Mesothelial cell of epicardium (in vitro differentiated cells): Measurements from ENCODE around the gene DPP3. TPM values are rescaled to one million over a fixed set of nuclear protein-coding genes. Genes with fewer than 3 reads are reported as not detected.

Experiments
- DNase-seq, 2 experiments: peaks; one replicate each; pipeline ENCODE4 v3.0.0; 2021; ENCODE audit warnings: low spot score in 2 of 2; ENCODE audit not compliant: unreplicated experiment in 2 of 2
- H3K27ac Mint-ChIP-seq: 2 replicates; pipeline ENCODE4 v1.8.0; 2021; ENCODE audit warnings: mixed read lengths
- H3K27me3 Mint-ChIP-seq: 2 replicates; pipeline ENCODE4 v1.8.0; 2021; ENCODE audit warnings: low read depth, mixed read lengths
- H3K36me3 Mint-ChIP-seq: 2 replicates; pipeline ENCODE4 v1.8.0; 2021; ENCODE audit warnings: mixed read lengths
- H3K4me1 Mint-ChIP-seq: 2 replicates; pipeline ENCODE4 v1.8.0; 2021; ENCODE audit warnings: mixed read lengths
- H3K4me3 Mint-ChIP-seq: 2 replicates; pipeline ENCODE4 v1.8.0; 2021; ENCODE audit warnings: mild to moderate bottlenecking, moderate library complexity, mixed read lengths
- H3K9me3 Mint-ChIP-seq: 2 replicates; pipeline ENCODE4 v1.8.0; 2021; ENCODE audit warnings: mixed read lengths
- total RNA-seq: library from RNA; stranded (reverse); gene quantifications from 3 replicates; pipeline ENCODE4 v1.2.1, GENCODE V29; 2021
- TF ChIP-seq, protein P1 (sequence below): fragments of 200-600 bp; sonication (generic); IDR thresholded peaks from one replicate; pipeline ENCODE4 v1.5.0; 2021; ENCODE audit warnings: antibody characterized with exemption; ENCODE audit not compliant: unreplicated experiment

Gene DPP3
- total RNA-seq, 1 donor from 2014 or later: 42.9 TPM

DNA sequence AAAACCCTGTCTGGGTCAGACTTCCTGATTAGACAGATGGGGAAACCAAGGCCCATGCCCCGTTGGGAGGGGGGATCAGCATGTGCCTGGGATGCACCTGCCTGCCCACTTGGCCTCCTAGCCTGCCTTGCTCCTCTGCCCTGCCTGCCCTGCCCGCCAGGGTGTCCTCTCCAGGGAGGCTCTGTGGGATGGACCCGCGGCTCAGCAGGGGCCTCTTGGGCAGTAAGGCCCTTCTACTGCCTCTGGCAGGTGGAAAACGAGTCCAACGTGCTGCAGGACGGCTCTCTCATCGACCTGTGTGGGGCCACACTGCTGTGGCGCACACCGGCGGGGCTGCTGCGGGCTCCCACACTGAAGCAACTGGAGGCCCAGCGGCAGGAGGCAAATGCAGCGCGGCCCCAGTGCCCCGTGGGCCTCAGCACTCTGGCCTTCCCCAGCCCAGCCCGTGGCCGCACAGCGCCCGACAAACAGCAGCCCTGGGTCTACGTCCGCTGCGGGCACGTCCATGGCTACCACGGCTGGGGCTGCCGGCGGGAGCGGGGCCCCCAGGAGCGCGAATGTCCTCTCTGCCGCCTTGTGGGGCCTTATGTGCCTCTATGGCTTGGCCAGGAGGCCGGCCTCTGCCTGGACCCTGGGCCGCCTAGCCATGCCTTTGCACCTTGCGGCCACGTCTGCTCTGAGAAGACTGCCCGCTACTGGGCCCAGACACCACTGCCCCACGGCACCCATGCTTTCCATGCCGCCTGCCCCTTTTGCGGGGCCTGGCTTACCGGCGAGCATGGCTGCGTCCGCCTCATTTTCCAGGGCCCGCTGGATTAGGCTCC, 4.7 kb upstream of the DPP3 start:
- no peaks in the 10 kb centered on the region for H3K36me3 Mint-ChIP-seq
- no peak overlapping the region for H3K4me3 Mint-ChIP-seq
- H3K9me3 Mint-ChIP-seq: no peaks in the 10 kb centered on the region
- no peaks in the 10 kb centered on the region for H3K27me3 Mint-ChIP-seq
- no peak for DNase-seq
- TF ChIP-seq, protein P1, sequence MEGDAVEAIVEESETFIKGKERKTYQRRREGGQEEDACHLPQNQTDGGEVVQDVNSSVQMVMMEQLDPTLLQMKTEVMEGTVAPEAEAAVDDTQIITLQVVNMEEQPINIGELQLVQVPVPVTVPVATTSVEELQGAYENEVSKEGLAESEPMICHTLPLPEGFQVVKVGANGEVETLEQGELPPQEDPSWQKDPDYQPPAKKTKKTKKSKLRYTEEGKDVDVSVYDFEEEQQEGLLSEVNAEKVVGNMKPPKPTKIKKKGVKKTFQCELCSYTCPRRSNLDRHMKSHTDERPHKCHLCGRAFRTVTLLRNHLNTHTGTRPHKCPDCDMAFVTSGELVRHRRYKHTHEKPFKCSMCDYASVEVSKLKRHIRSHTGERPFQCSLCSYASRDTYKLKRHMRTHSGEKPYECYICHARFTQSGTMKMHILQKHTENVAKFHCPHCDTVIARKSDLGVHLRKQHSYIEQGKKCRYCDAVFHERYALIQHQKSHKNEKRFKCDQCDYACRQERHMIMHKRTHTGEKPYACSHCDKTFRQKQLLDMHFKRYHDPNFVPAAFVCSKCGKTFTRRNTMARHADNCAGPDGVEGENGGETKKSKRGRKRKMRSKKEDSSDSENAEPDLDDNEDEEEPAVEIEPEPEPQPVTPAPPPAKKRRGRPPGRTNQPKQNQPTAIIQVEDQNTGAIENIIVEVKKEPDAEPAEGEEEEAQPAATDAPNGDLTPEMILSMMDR: no peak
- peaks cover 10% of the 10 kb centered on the region for H3K4me1 Mint-ChIP-seq
- no peak overlapping the region for H3K27ac Mint-ChIP-seq

DNA sequence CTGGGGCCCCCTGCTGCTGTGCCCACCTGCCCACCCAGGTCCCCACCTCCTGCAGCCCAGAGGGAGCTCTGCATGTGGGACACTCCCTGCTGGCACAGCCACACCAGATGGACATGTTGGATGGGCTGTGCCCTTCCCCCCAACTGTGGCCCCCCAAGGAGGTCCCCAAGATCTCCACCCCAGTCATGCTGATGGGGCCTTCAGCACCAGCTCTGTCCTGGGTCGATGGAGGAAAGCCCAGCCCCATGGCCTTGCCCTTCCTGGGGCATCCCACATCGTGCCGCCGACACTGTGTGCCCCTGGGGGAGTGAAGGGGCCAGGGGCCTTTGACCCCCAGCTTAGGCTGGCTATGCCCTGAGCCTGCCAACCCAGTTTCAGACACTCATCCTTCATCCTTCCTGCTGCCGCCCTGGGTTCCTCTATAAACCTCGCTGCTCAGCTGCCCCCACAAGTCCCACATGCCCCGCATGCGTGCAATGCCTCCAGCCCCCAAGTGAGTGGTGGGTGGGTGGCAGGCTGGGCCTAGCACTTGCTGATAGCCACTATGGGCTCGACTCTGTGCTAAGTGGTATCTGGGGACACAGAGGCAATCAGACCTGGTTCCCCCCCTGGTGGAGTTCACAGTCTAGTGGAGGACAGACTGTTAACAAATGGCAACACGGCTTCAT, 3.9 kb upstream of the DPP3 start:
- Mint-ChIP-seq H3K36me3 (no peaks in the 10 kb centered on the region), H3K27ac (no peak overlapping the region), H3K4me3 (no peak overlapping the region), H3K4me1 (peaks cover 12% of the 10 kb centered on the region), H3K27me3 (no peaks in the 10 kb centered on the region), H3K9me3 (no peaks in the 10 kb centered on the region)
- no peak for DNase-seq
- TF ChIP-seq, protein P1: no peak

DNA sequence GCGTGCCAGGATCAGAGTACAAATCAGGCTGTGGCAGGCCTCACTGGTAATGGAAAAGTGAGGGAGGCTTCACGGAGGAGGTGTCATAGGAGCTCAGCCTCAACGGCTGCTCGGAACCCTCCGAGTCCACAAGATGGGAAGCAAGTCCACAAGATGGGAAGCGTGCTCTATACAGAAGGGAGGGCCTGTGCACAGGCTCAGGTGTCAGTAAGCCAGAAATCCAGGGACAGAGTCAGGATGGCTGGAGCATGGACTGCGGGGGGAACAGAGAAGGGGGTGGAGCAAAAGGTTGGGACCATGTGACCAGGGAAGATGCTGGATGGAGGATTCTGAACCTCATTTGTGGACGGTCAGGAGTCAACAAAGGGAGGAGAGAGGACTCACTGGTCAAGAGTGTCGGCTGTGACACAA, 3.4 kb upstream of the DPP3 start:
- Mint-ChIP-seq H3K4me1 (peaks cover 12% of the 10 kb centered on the region), H3K9me3 (no peaks in the 10 kb centered on the region), H3K4me3 (no peak overlapping the region), H3K36me3 (no peaks in the 10 kb centered on the region), H3K27ac (no peak overlapping the region), H3K27me3 (no peaks in the 10 kb centered on the region)
- TF ChIP-seq, protein P1: no peak
- DNase-seq: no peak

DNA sequence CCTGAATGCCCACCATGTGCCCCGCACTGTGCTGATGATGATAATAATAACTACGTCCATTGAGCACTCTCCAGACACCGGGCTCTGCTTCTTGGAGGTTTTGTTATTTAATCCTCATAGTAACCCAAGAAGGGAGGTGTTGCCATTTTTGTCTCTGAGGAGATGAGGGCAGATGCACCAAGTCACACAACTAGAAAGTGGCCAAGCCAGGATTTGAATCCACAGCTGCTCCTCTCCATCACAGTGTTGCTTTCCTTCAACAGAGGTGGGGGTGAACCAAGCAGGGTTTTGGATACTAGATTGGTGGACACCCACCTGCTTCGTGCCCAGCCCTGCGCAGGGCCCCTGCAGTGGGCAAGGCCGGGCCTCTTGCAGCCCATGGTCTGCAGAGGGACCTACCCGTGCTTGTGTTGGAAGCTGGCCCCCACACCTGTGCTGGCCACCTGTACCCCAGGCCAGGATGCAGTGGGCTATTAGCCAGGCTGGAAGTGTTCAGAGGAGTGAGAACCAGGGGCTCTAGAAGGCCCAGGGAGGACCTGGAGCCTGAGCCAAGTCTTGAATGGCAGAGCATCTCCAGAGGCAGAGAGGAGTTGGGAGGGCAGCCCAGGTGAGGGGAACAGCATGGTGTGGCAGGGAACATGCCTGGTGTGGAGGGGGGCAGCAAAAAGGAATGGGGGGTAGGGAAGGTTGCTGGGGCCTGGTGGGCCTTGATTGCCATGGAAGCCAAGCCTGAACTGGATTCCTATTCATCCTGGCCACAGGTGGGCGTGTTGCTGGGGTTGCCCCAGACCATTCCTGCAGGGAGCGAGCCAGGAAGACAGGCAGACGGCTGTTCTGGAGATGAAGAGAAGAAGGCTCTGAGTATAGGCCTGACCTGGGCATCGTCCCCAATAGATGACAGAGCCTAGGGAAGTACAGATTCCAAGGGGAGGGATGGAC, 2.7 kb upstream of the DPP3 start:
- Mint-ChIP-seq H3K27ac (peak overlapping the region; percentile 66), H3K9me3 (no peaks in the 10 kb centered on the region), H3K4me1 (peaks cover 12% of the 10 kb centered on the region), H3K4me3 (peak overlapping the region; percentile 47), H3K36me3 (no peaks in the 10 kb centered on the region), H3K27me3 (no peaks in the 10 kb centered on the region)
- TF ChIP-seq, protein P1: no peak
- DNase-seq: no peak

DNA sequence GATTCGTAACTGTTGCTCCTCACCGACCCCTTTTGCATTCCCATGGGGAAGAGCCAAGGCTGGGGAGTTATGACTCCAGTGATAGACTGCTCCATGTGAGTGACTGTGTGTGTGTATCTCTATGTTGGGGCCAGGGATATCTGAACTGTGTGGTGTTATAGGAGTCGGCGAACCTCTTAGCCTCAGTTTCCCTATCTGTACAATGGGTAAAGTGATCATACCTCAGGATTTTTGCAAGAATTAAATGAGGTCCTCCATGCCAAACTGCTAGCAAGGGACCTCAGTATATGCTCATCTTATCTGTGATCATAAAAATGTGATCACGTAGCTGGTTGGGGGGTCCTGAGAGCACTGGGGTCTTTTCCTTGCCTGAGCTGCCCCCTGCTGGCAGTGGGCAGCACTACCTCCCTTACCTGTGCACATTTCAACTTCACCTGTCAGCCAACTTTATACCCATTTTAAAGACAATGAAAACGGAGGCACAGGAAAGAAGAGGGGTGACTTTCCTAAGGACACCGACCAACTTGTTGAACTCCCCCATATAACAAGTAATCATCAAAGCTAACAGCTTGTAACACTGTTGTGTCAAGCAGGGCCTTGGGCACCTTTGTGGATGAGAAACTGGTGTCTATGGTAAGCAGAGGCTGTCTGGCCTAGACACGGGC, 1.4 kb upstream of the DPP3 start:
- no peak for DNase-seq

More for the DNA sequence above, 1.4 kb upstream of the DPP3 start:
- Mint-ChIP-seq H3K27ac (peak overlapping the region; percentile 97), H3K36me3 (no peaks in the 10 kb centered on the region), H3K4me3 (peak overlapping the region; percentile 95), H3K27me3 (no peaks in the 10 kb centered on the region), H3K9me3 (no peaks in the 10 kb centered on the region), H3K4me1 (peaks cover 12% of the 10 kb centered on the region)
- TF ChIP-seq, protein P1: peak; percentile 79
